Activated CD8-positive, alpha-beta T cell treated with anti-CD3 and anti-CD28 coated beads for 36 hours (primary cell): ENCODE data around the gene RIOX2. TPM values are rescaled to one million over a fixed set of nuclear protein-coding genes. Genes with fewer than 3 reads are reported as not detected.

ENCODE experiments used
- ATAC-seq: fragments of 200-7000 bp; cut with Tn5 transposase; one replicate; pipeline ENCODE4 v1.10.0; 2021; ENCODE audit warnings: mild to moderate bottlenecking, moderate library complexity
- CTCF ChIA-PET: fragments of 350-600 bp; sonication (Branson Sonifier 250); formaldehyde crosslinking; loops from one replicate; lab custom pipeline; 2021; ENCODE audit warnings: antibody characterized with exemption; lab: Charles Lee
- POLR2A ChIA-PET: fragments of 350-600 bp; sonication (Branson Sonifier 250); formaldehyde crosslinking; loops from one replicate; lab custom pipeline; 2021; ENCODE audit warnings: antibody characterized with exemption; lab: Charles Lee
- DNase-seq: peaks from one replicate; pipeline ENCODE4 v3.0.0-alpha.2; 2020
- H3K27ac Mint-ChIP-seq: one replicate; pipeline ENCODE4 v1.8.0; 2021; ENCODE audit warnings: mild to moderate bottlenecking, mixed read lengths
- H3K27me3 Mint-ChIP-seq: one replicate; pipeline ENCODE4 v1.8.0; 2021; ENCODE audit warnings: mixed read lengths
- H3K36me3 Mint-ChIP-seq: one replicate; pipeline ENCODE4 v1.8.0; 2021; ENCODE audit warnings: low read depth, mixed read lengths
- H3K4me1 Mint-ChIP-seq: one replicate; pipeline ENCODE4 v1.8.0; 2021; ENCODE audit warnings: low read depth, mixed read lengths
- H3K4me3 Mint-ChIP-seq: one replicate; pipeline ENCODE4 v1.8.0; 2021; ENCODE audit warnings: mild to moderate bottlenecking, moderate library complexity, mixed read lengths
- H3K9me3 Mint-ChIP-seq: one replicate; pipeline ENCODE4 v1.8.0; 2021; ENCODE audit warnings: mixed read lengths
- intact Hi-C: fragments of 100-400 bp; cut with micrococcal nuclease; formaldehyde crosslinking; loops from one replicate; pipeline ENCODE4 v1.10.0; 2022
- total RNA-seq, 2 experiments: library from RNA; stranded (reverse); gene quantifications; one replicate each; pipeline ENCODE4 v1.2.3, GENCODE V29; 2021
- TF ChIP-seq, protein P1 (sequence below): fragments of 200-600 bp; IDR thresholded peaks from one replicate; pipeline ENCODE4 v1.8.0; 2022; ENCODE audit warnings: antibody characterized with exemption, mild to moderate bottlenecking

Gene RIOX2
- total RNA-seq, 2 experiments from 2014 or later = 41.2 to 43.3 TPM

DNA sequence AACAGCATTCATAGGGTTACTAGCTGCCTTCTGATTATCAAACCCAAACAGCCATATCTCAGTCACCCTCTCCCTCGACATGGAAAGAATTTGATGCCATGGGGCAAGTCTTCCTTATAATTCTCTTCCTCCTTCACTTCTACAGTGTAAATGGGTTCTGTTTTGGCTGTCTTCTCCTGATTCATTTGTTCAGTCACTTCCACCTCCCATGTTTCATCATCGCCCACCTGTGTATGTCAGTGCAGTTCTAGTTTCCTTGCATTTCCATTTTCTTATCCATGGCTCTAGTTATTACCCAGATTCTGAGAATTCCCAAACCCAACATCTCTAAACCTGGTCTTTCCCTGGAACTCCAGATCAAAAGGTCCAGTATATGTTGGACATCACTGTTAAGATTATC is 41.0 kb downstream of the RIOX2 start:
- intact Hi-C loops = no loop called here
- peaks cover 3% of the 10 kb centered on the region for H3K9me3 Mint-ChIP-seq
- ChIA-PET POLR2A (no interaction called here), CTCF (no interaction called here)
- H3K4me1 Mint-ChIP-seq = peaks cover 7% of the 10 kb centered on the region
- H3K4me3 Mint-ChIP-seq = no peak overlapping the region
- H3K27ac Mint-ChIP-seq = no peak overlapping the region
- no peak for DNase-seq
- ATAC-seq = no peak
- H3K27me3 Mint-ChIP-seq = no peaks in the 10 kb centered on the region
- peaks cover 9% of the 10 kb centered on the region for H3K36me3 Mint-ChIP-seq
- TF ChIP-seq, protein P1, sequence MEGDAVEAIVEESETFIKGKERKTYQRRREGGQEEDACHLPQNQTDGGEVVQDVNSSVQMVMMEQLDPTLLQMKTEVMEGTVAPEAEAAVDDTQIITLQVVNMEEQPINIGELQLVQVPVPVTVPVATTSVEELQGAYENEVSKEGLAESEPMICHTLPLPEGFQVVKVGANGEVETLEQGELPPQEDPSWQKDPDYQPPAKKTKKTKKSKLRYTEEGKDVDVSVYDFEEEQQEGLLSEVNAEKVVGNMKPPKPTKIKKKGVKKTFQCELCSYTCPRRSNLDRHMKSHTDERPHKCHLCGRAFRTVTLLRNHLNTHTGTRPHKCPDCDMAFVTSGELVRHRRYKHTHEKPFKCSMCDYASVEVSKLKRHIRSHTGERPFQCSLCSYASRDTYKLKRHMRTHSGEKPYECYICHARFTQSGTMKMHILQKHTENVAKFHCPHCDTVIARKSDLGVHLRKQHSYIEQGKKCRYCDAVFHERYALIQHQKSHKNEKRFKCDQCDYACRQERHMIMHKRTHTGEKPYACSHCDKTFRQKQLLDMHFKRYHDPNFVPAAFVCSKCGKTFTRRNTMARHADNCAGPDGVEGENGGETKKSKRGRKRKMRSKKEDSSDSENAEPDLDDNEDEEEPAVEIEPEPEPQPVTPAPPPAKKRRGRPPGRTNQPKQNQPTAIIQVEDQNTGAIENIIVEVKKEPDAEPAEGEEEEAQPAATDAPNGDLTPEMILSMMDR = no peak

DNA sequence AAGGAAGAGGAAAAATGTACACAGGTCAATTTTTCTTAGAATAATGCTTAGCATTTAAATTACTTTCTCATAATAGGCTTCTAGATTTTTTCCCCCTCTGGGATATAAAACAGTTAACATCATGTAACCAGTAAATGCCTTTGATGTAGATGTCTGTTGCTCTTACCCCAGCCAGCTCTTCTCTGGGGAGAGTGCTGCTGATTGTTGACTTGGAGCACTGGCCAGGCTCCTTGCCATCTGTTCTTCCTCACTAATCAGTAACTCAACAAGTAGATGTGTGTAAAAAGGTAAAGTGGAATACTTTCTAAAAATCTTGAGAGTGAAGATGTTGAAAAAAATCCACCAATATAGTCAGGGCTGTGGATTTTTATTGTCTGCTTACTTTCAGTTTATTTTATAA is 42.2 kb downstream of the RIOX2 start:
- TF ChIP-seq, protein P1 = no peak
- Mint-ChIP-seq H3K4me3 (no peak overlapping the region), H3K9me3 (peaks cover 3% of the 10 kb centered on the region), H3K4me1 (peaks cover 3% of the 10 kb centered on the region), H3K27me3 (no peaks in the 10 kb centered on the region), H3K27ac (no peak overlapping the region), H3K36me3 (peaks cover 5% of the 10 kb centered on the region)
- ATAC-seq = no peak
- CTCF ChIA-PET = interaction anchor here (1.3 to 1.6 kb wide), 2 partner anchors 11 to 37 kb away, joined by 3 to 5 read pairs; no protein-coding TSS in a partner anchor
- POLR2A ChIA-PET = interaction anchor here (0.6 to 0.7 kb wide), 2 partner anchors 17 to 24 kb away, joined by 3 read pairs; no protein-coding TSS in a partner anchor
- intact Hi-C loops = no loop called here
- no peak for DNase-seq

DNA sequence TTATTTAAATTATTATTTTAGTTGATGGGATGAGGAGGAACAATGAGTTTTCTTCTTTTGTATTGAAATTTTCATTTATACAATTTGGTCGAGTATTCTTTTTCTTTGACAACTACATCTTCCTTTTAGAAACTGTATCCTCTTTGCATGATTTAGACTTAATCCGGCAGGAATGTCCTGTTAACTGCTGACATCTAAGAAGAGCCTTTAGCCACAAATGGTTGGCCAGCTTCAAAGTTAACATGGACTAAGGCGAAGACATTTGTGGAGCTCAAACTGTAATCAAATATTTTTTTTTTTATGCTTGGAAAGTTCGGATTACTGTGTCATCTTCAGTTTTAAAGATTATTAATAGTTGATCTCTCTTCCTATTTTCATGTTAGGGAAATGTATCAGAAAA is 43.2 kb downstream of the RIOX2 start:
- no peak overlapping the region for H3K27ac Mint-ChIP-seq
- TF ChIP-seq, protein P1 = no peak
- no peaks in the 10 kb centered on the region for H3K27me3 Mint-ChIP-seq
- peaks cover 3% of the 10 kb centered on the region for H3K9me3 Mint-ChIP-seq
- ChIA-PET POLR2A (no interaction called here), CTCF (interaction anchor here (1.2 to 1.6 kb wide), 3 partner anchors 12 to 93 kb away, joined by 3 to 5 read pairs (median 3); no protein-coding TSS in a partner anchor)
- H3K4me1 Mint-ChIP-seq = no peaks in the 10 kb centered on the region
- H3K4me3 Mint-ChIP-seq = no peak overlapping the region
- peaks cover 6% of the 10 kb centered on the region for H3K36me3 Mint-ChIP-seq
- ATAC-seq (no peak), DNase-seq (no peak)
- intact Hi-C loops = no loop called here

DNA sequence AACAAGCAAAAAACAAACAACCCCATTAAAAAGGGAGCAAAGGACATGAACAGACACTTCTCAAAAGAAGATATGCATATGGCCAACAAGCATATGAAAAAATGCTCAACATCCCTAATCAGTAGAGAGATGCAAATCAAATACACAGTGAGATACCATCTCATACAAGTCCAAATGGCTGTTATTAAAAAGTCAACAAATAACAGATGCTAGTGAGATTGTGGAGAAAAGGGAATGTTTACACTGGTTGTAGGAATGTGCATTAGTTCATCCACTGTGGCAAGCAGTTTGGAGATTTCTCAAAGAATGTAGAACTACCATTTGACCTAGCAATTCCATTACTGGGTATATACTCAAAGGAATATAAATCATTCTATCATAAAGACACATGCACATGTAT is 44.5 kb downstream of the RIOX2 start:
- ATAC-seq (no peak), DNase-seq (no peak)
- ChIA-PET CTCF (no interaction called here), POLR2A (no interaction called here)
- H3K36me3 Mint-ChIP-seq = peaks cover 8% of the 10 kb centered on the region
- TF ChIP-seq, protein P1 = no peak
- no peak overlapping the region for H3K4me3 Mint-ChIP-seq
- no peaks in the 10 kb centered on the region for H3K4me1 Mint-ChIP-seq
- H3K27ac Mint-ChIP-seq = no peak overlapping the region
- intact Hi-C loops = no loop called here
- H3K27me3 Mint-ChIP-seq = no peaks in the 10 kb centered on the region
- peaks cover 3% of the 10 kb centered on the region for H3K9me3 Mint-ChIP-seq

DNA sequence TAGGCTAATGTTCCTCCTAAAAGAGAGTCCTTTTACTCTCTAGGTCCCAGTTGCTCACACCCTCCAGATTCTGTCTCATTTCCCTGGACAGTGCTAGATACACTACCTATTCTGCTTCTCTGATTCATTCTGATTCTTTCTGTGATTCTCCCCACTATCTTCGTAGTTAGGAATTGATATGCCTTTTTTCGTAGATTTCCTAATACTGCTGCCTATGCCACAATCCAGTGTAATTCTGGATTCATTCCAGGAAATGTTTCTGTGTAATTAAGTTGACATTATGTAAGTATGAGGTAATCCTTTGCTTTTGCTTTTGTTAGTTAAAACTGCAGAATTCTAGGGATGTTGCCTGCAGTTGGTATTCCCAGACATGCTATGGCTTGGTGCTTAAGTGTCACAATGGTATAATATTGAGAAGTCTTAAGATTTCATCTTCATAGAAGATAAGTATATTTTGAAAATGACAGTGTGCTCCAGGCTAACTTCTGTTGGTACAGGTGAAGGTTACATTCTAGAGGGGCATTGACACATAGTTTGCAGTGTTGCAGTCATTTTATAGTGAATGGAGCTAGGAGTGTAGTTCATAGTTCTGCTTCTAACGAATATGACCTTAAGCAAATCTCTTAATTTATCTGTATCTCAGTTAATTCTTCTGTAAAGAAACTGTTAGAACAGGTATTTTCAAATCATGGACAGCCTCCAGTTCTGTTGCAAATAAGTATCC is 54.3 kb downstream of the RIOX2 start:
- intact Hi-C loops = no loop called here
- H3K9me3 Mint-ChIP-seq = no peaks in the 10 kb centered on the region

More for the DNA sequence above, 54.3 kb downstream of the RIOX2 start:
- H3K27ac Mint-ChIP-seq = no peak overlapping the region
- POLR2A ChIA-PET = no interaction called here
- no peaks in the 10 kb centered on the region for H3K27me3 Mint-ChIP-seq
- peaks cover 4% of the 10 kb centered on the region for H3K4me1 Mint-ChIP-seq
- H3K36me3 Mint-ChIP-seq = peaks cover 11% of the 10 kb centered on the region
- TF ChIP-seq, protein P1 = no peak
- DNase-seq (no peak), ATAC-seq (no peak)
- no peak overlapping the region for H3K4me3 Mint-ChIP-seq
- CTCF ChIA-PET = no interaction called here
